SK-N-SH (cell line): ENCODE data around the gene MRPL46.

Experiments
- CHD2 ChIP-seq: fragments of 150-350 bp; IDR thresholded peaks from 2 replicates; pipeline ENCODE4 v1.6.1; 2018; ENCODE audit warnings: low read length; ENCODE audit not compliant: partially characterized antibody
- JUND ChIP-seq: IDR thresholded peaks from 2 replicates; pipeline ENCODE4 v1.4.0; 2012
- SMC3 ChIP-seq: IDR thresholded peaks from 2 replicates; pipeline ENCODE4 v1.6.1; 2012; ENCODE audit warnings: low read depth, low read length, improper control_type of control experiment
- TF ChIP-seq, protein P1 (sequence below): fragments of 200-600 bp; sonication (generic); IDR thresholded peaks from 2 replicates; pipeline ENCODE4 v1.6.1; 2017; ENCODE audit warnings: antibody characterized with exemption, mild to moderate bottlenecking, moderate library complexity

GRCh38 chr15:88469321-88469720, 2.1 kb upstream of the MRPL46 start:
- TF ChIP-seq, protein P1, sequence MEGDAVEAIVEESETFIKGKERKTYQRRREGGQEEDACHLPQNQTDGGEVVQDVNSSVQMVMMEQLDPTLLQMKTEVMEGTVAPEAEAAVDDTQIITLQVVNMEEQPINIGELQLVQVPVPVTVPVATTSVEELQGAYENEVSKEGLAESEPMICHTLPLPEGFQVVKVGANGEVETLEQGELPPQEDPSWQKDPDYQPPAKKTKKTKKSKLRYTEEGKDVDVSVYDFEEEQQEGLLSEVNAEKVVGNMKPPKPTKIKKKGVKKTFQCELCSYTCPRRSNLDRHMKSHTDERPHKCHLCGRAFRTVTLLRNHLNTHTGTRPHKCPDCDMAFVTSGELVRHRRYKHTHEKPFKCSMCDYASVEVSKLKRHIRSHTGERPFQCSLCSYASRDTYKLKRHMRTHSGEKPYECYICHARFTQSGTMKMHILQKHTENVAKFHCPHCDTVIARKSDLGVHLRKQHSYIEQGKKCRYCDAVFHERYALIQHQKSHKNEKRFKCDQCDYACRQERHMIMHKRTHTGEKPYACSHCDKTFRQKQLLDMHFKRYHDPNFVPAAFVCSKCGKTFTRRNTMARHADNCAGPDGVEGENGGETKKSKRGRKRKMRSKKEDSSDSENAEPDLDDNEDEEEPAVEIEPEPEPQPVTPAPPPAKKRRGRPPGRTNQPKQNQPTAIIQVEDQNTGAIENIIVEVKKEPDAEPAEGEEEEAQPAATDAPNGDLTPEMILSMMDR: no peak
- TF ChIP-seq SMC3 (no peak), JUND (no peak), CHD2 (no peak)
